ENCODE results near the gene IKZF1. TPM values are rescaled to one million over a fixed set of nuclear protein-coding genes. Genes with fewer than 3 reads are reported as not detected.

IKZF1 gene
- total and polyA plus RNA-seq, 8 donors: 0.70 to 8.1 (median 1.4) TPM

DNA sequence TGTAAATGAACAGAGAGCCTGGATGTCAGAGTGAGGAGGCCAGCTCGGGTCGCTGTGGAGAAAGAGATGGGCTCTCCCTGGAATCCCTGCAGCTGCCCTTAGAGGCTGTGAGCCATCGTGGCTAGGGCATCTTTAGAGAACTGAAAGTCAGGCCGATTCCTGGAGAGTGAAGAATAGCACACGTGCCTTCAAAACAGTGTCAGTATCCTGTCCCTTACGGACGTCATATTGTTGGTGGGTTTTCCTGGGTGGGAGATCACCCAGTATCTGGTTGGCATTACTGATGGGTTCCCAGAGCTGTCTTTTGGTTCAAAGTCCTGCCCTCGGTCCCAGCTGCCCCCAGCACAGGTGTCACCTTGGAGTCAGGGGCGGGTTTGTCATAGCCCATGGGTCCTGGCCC is 25.3 kb downstream of the IKZF1 start:
- FAIRE-seq (no peak), ATAC-seq (peak in 1 of 4 donors; percentile 19), DNase-seq (no peak)
- H3K36me3 ChIP-seq: no peaks in the 10 kb centered on the region
- TF ChIP-seq, protein P1, sequence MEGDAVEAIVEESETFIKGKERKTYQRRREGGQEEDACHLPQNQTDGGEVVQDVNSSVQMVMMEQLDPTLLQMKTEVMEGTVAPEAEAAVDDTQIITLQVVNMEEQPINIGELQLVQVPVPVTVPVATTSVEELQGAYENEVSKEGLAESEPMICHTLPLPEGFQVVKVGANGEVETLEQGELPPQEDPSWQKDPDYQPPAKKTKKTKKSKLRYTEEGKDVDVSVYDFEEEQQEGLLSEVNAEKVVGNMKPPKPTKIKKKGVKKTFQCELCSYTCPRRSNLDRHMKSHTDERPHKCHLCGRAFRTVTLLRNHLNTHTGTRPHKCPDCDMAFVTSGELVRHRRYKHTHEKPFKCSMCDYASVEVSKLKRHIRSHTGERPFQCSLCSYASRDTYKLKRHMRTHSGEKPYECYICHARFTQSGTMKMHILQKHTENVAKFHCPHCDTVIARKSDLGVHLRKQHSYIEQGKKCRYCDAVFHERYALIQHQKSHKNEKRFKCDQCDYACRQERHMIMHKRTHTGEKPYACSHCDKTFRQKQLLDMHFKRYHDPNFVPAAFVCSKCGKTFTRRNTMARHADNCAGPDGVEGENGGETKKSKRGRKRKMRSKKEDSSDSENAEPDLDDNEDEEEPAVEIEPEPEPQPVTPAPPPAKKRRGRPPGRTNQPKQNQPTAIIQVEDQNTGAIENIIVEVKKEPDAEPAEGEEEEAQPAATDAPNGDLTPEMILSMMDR (IDR thresholded peaks at IDR 0.05): no peak
- no peaks in the 10 kb centered on the region for H3K4me1 ChIP-seq
- no peak overlapping the region for H3K27ac ChIP-seq
- peaks cover 0 to 7% (median 0%) of the 10 kb centered on the region in 4 donors for H3K27me3 ChIP-seq
- intact Hi-C loops (cut with DNase I): no loop called here
- no peak overlapping the region for H3K4me3 ChIP-seq
- WGBS, 2 donors: 56 to 64% methylated on average over 9 of the region's 9 CpGs
- no peaks in the 10 kb centered on the region for H3K9me3 ChIP-seq

DNA sequence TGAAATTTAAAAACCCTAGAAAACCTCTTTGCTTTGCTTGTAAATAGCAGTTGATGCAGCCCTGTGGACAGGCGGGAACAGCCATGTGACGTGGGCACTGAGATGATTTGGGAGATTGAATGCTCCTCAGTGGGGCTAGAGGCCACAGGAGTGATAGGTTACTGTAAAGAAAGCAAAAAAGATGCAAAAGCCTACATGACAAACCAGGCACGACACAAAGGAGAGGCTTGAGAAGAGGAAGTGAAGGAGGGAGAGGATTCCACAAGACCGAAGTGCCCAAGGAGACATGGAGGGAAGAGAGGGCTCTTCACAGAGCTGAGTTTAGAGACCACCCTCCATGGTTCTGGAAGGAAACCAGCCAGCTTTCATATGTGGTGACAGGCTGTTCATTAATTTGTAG is 25.7 kb downstream of the IKZF1 start:
- 58 to 70% methylated on average over 4 of the region's 4 CpGs for WGBS, 2 donors
- Histone ChIP-seq H3K4me3 (no peak overlapping the region), H3K9me3 (no peaks in the 10 kb centered on the region), H3K36me3 (no peaks in the 10 kb centered on the region), H3K27me3 (peaks cover 0 to 7% (median 0%) of the 10 kb centered on the region in 4 donors), H3K4me1 (no peaks in the 10 kb centered on the region), H3K27ac (no peak overlapping the region)
- intact Hi-C loops (cut with DNase I): no loop called here
- FAIRE-seq (no peak), ATAC-seq (no peak), DNase-seq (no peak)
- TF ChIP-seq, protein P1 (IDR thresholded peaks at IDR 0.05): no peak

DNA sequence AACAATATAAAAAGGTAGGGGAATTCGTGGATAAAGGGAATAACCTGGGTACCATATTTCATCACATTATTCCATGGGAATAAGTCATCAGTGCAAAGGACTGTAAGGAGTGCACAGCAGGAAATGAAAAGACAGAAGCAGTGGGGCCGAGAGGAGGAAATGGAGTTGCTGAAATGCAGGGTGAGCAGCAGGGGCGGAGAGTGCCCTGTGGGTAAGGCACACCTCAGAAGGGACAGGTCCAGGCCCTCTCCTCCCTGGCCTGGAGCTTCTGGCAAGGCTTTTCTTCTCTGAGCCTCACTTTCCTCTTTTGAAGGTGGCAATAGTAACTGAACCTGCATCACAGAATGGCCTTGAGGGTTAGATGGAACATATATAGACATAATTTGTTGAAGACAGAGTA is 26.2 kb downstream of the IKZF1 start:
- Histone ChIP-seq H3K4me3 (no peak overlapping the region), H3K9me3 (no peaks in the 10 kb centered on the region), H3K4me1 (no peaks in the 10 kb centered on the region), H3K27me3 (peaks cover 0 to 7% (median 0%) of the 10 kb centered on the region in 4 donors), H3K27ac (no peak overlapping the region), H3K36me3 (no peaks in the 10 kb centered on the region)
- FAIRE-seq (no peak), ATAC-seq (no peak), DNase-seq (no peak)
- WGBS, 2 donors: 45 to 52% methylated on average over 3 of the region's 3 CpGs
- TF ChIP-seq, protein P1 (IDR thresholded peaks at IDR 0.05): no peak
- intact Hi-C loops (cut with DNase I): no loop called here

DNA sequence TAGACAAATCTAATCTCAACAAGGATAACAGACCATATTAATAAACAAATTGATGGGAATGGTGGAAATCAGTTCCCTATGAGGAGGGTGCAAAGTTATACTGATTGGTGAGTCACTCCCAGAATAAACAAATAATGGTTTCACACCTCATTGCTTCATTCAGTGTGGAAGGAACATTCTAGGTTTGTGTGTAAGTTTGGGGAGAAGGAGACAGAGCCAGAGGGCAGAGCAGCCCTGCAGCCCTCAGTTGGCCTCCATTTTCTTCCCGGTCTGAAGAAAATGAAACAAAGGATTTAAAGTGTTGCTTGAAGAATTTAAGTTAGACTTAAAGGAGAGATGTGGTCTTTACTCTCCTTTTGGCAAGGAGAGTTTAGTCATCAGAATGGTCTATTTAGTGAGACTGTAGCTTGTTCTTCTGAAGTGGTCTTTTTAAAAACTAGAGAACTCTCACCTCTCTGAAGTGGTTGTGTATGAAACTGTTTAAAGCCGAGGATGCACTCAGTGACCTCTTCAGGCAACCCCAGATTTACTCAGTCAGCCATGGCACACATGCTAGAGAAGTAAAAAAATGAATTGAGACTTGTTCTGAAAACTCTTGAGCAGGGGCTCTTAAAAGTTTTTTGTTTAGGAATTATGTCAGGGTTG is 27.2 kb downstream of the IKZF1 start:
- peaks cover 0 to 7% (median 0%) of the 10 kb centered on the region in 4 donors for H3K27me3 ChIP-seq
- FAIRE-seq (no peak), ATAC-seq (peak in 1 of 4 donors; percentile 42), DNase-seq (no peak)
- 47 to 55% methylated on average over 2 of the region's 2 CpGs for WGBS, 2 donors
- TF ChIP-seq, protein P1 (IDR thresholded peaks at IDR 0.05): no peak
- H3K27ac ChIP-seq: no peak overlapping the region
- no peaks in the 10 kb centered on the region for H3K36me3 ChIP-seq
- intact Hi-C loops (cut with DNase I): no loop called here
- H3K9me3 ChIP-seq: no peaks in the 10 kb centered on the region
- no peak overlapping the region for H3K4me3 ChIP-seq
- no peaks in the 10 kb centered on the region for H3K4me1 ChIP-seq
